Stimulated activated CD8-positive, alpha-beta memory T cell treated with anti-CD3 and anti-CD28 coated beads, Interleukin-15, amount 100 ng/mL, for 48 hours (primary cell): Measurements from ENCODE around the gene CALHM4.
A peak's percentile ranks its signal among the peaks of the same experiment; 100 is the strongest.

Source experiments
- DNase-seq, 2 donors: peaks; one replicate each; pipeline ENCODE4 v3.0.0-alpha.2; 2020; ENCODE audit warnings: low read depth in 2 of 2

CALHM4 gene, protein sequence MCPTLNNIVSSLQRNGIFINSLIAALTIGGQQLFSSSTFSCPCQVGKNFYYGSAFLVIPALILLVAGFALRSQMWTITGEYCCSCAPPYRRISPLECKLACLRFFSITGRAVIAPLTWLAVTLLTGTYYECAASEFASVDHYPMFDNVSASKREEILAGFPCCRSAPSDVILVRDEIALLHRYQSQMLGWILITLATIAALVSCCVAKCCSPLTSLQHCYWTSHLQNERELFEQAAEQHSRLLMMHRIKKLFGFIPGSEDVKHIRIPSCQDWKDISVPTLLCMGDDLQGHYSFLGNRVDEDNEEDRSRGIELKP

DNA sequence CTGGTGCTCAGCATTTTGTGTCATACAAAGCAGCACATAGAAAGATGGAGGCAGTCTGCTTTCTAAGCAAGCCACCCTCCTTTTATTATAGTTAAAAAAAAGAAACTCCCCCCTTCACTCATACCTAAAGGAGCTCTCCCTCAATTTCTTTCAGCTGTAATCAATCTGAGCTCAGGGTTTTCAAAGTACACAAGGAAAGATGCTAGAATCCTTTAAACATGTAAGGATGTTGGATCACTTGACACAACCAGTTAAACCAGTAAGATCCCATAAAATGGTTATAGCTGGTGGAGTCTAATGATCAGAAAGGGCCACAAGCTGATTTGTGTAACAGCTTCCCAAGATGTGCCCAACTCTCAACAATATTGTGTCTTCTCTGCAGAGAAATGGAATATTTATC lies at the start of gene CALHM4:
Gene CALHM4, plus strand, starts transcription at position 301 of the 400 bp plus-strand sequence. Its CDS starts 43 bp downstream, at position 344.
- no peak for DNase-seq

DNA sequence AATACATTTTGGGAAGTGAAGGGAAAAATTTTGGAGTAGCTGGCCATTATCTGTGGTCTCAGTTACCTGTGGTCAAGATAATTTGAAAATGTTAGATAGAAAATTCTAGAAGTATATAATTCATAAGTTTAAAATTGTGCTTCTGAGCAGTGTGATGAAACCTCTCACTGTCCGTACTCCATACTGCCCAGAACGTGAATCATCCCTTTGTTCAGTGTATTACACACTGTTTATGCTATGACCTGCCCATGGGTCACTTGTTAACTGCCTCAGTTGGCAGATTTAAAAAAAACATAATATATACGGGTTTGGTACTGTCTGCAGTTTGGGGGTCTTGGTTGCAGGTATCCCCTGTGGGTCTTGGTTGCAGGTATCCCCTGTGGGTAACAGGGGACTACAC lies 46.2 kb upstream of the CALHM4 start:
- no peak for DNase-seq

DNA sequence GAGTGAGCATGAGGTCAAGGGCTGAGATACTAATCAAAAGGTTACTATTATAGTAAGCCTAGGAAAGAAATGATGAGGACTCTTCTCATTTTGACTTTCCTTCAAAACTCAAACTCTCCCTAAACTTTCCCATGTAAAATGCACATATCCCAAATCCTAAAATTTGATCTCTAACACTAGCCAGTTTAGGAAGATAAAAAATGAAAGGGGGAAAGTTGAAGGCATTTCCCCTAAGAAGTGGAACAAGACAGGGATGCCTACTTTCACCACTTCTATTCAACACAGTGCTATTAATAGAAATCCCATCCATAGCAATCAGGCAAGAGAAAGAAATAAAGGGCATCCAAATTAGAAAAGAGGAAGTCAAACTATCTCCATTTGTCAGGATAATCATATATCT lies 45.0 kb upstream of the CALHM4 start:
- DNase-seq: no peak

DNA sequence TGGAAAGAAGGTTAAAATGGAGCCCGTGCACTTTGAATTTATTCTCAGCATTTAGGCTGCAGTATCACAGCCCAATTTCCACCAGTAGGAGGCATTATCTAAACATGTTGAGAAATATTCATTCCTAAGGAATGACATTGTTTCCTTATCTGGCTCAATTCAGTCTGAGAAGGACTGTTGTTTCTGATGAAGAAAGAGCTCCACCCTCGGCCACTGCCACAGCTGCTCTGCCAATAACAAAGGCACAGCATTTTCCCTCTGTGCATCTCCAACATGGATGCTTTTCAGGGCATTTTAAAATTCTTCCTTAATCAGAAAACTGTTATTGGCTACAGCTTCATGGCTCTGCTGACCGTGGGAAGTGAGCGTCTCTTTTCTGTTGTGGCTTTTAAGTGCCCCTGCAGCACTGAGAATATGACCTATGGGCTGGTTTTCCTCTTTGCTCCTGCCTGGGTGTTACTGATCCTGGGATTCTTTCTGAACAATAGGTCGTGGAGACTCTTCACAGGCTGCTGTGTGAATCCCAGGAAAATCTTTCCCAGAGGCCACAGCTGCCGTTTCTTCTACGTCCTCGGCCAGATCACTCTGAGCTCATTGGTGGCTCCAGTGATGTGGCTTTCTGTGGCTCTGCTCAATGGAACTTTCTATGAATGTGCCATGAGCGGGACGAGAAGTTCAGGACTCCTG lies 42.0 kb upstream of the CALHM4 start, which contains the start of gene CALHM5:
Gene CALHM5, plus strand, starts transcription at position 216 of the 687 bp plus-strand sequence. Its CDS starts 58 bp downstream, at position 274.
- no peak for DNase-seq

- no peak for DNase-seq
Measured at GRCh38 chr6:116512111-116512559, 41.4 kb upstream of the CALHM4 start.

DNA sequence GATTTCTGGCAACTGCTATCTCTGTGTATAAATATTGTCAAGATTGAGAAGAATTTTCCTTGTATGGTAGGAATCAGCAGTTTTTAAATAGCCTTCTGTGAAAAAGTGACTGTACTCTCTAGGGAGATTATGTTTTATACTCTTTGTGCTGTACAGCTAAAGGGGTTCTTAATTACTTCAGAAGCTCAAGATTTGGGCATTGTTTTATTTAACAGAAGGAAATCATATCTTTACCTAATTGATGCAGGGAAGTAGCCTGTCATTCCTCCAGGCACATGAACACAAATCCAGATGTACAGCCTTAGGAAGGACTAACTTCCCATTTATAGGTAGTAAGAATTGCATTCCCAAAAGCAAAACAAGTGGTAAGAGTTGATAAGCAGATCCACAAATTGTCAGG lies 40.8 kb upstream of the CALHM4 start:
- no peak for DNase-seq

GRCh38 chr6:116513224-116513875 lies 40.2 kb upstream of the CALHM4 start:
- DNase-seq: no peak

GRCh38 chr6:116514111-116514510 lies 39.4 kb upstream of the CALHM4 start:
- DNase-seq: no peak

DNA sequence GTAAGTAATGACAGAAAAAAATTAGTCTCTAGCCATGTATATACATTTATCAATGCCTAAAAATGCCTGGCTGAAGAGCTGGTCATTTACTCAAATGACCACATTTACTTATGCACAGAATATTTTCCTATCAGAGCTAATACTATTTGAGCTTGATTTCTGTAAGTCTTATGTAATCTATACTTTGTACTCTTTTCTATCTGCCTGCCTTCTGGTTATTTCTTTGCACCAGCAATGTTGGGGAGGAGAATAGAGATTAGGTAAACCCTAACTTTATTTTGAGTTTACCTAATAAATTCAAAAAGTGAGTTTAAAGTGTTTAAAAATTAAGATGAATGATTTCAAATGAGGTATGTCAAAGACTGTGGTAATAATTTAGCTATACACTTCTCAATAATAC lies 38.4 kb upstream of the CALHM4 start:
- DNase-seq: no peak

DNA sequence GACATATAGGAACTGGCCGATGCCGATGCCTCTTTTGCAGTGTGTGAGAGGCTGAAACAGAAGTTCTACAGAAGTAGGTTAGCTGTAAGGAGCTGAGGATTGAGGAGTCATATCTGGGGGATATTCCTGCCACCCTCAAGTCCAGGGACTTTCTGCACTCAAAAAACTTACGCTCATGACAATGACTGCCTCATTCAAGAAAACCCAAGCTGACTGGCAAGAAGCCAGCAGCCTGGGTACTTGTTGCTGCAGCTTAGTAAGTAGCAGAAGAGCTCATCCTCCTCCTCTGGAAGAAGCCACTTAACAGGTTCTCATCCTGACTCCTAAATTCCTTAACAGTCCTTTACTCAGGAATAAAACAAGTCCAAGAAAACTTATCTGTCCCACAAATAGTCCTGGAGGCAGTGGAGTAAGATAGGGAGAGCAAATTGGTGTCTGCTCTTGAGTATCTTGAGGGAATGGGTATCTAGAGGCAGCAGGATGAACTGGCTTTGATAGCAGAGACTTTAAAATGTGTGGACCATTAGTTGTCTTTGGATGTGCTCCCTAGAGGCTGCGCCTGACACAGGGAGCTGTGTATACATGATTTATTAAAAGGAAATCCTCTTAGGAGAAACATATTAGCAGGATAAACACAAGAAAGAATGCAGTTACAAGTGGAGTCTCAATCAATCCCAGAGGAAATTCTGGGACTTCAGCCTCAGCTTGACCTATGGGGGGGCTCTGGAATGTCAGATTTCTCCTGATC lies 34.8 kb upstream of the CALHM4 start:
- DNase-seq: no peak

DNA sequence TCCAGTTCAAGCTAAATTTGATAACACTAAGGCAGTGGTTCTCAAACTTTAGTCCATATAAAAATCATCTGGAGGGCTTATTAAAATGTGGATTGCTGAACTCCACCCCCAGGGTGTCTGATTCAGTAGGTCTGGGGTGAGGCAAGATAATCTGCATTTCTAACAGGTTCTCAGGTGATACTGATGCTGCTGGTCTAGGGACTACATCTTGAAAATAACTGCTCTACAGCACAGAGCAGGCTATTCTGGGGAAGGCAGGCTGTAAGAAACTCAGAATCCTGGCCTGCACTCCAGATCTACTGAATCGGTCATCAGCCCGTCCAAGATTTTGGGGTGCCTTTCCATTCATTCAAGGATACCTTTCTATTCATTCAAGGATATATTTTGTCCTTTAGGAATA lies 30.7 kb upstream of the CALHM4 start:
- DNase-seq: no peak

DNA sequence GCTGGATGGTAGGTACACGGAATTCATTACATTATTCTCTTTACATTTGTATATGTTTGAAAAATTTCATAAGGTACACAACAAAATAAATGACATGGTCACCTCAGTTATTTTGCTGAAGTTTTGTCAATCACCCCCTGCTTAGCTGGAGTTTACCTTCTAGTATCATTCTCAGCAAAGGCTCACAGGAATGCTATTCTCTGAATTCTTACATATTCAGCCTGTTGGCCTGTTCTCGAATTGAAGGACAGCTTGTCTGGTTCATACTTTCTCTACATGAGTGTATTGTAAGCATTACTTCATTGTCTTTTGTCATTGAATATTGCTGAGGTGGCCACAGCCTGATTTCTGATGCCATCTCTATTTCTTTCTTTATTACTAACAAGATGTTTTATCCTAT lies 29.3 kb upstream of the CALHM4 start:
- DNase-seq: no peak

DNA sequence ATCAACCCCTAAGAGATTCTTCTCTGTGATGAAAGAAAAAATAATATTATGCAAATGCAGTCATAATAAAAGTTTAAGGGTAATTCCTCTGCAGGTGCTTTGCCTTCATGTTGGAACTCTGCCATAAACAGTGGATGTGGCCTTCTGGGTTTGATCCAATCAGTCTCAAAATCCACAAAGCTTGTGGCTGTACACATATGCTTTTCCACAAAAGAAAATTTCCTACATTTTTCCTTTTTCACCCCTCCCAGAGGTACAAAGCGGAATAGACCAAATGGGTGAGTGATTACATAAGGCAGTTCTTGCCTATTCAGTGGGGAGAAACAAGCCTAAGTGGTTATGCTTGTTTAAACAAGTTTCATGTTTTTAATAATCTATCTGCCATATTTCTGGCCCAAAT lies 25.4 kb upstream of the CALHM4 start:
- DNase-seq: no peak

- DNase-seq: no peak
Measured at GRCh38 chr6:116528780-116529179, 24.8 kb upstream of the CALHM4 start.

- DNase-seq: no peak
Measured at GRCh38 chr6:116529466-116530290, 23.9 kb upstream of the CALHM4 start.

- no peak for DNase-seq
Measured at GRCh38 chr6:116530436-116530835, 23.1 kb upstream of the CALHM4 start.

DNA sequence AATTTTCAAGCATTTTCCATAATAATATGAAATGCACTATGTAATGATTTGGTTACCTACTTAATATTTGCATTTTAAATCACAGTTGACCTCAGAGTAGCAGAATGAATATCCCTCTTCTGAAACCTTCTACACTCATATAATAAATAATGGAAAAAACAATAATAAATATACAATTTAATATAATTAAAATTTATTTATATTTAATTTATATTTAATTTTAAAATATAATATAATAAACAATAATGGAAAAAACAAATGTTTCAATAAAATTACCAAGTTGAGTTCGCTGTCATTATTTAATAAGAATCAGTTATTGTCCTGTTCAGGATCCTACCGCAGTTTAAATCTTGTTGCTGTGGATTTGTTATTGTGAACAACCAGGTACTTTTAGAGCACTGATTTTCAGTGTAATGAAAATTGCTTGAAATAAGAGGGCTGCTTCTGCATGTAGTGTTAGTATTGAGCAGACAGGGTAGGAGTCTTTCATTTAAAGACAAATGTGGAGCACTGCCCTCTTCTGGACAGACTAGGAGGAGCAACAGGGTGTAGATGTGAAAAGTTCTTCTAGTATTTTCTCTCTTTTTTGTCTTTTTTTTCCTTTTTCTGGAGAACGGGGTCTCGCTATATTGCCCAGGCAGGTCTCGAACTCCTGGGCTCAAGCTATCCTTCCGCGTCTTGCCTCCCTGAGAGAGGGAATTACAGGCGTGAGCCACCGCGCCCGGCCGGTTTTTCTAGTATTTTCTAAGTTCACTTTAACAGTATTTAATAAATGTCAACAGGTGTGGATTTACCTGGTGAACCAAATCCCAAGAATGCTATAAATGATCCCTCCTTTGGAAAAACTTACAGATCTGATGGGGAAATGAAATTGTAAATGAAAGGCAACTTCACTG lies 21.6 kb upstream of the CALHM4 start:
- peak in 1 of 2 donors; percentile 4 for DNase-seq

DNA sequence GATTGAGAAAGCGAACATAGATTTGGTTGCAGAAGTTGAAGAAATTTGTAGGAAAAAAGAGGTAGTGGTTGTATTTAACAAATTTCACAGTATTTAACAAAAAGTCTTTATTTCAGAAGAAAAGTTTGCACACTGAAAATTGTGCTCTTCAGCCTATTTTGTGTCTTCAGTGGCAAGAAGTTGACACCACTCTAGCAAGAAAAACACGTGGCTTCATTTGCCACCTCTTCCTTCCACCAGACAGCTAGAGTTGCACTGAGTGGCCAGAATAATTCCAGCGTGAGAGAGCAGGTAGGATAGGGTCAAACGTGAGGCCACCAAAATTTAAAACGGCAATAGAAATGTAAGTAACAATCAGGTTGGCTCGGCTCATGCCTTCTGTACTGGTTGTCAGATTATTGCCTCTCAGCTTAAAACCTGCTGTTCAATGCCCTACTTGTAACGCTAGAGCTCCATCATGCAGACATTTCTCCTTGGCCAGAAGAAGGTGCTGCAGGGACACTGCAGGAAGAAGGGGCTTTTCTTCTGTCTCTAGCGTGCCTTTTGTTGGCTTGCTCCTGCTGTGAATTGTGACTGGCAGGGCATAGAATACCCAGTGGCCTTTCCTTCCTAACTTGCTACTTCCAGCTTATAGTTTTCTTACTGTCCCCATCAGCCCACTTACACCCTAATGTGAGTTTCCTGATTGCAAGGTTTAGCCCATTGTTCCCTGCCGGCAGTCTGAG lies 20.2 kb upstream of the CALHM4 start:
- no peak for DNase-seq

DNA sequence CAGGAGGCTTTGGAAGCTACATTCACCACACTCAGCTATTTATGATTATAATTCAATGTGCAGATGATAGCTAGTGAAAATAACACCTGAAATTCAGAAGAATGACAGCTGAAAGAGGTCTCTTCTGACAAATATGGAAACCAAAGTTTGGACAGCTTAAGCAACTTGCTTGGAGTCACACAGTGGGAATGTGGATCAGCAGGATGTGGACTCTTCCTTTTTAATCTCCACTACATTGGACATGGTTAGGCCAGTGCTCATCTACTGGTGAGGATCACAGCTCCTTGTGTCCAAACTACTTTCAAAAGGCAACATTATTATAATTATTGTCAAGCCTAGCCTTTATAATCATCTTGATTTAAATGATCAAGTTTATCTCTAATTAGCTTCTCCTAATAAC lies 18.4 kb upstream of the CALHM4 start:
- DNase-seq: no peak
